SK-N-SH (cell line): ENCODE measurements around the gene STOML1. TPM values are rescaled to one million over a fixed set of nuclear protein-coding genes. Genes with fewer than 3 reads are reported as not detected.

Experiments used
- CTCF ChIA-PET: fragments of 300-600, 350-600 bp; formaldehyde crosslinking; extraction: SDS; loops from one replicate; lab custom pipeline; 2021; lab: Yijun Ruan, JAX
- POLR2A ChIA-PET: fragments of 350-600 bp; sonication (Branson Sonifier 250); formaldehyde crosslinking; extraction: SDS; loops from one replicate; lab custom pipeline; 2020; ENCODE audit warnings: antibody characterized with exemption, inconsistent platforms; lab: Yijun Ruan, JAX
- DNase-seq: peaks from one replicate; pipeline ENCODE4 v3.0.0; 2012
- H2AFZ ChIP-seq: fragments of 200-600 bp; sonication (generic); 2 replicates; pipeline ENCODE4 v1.8.1; 2016; ENCODE audit warnings: antibody characterized with exemption, mild to moderate bottlenecking, low read depth
- H3F3A ChIP-seq: fragments of 200-600 bp; sonication (generic); replicated peaks from 2 replicates; pipeline ENCODE3; 2016; ENCODE audit warnings: antibody characterized with exemption, mild to moderate bottlenecking; ENCODE audit not compliant: insufficient read depth
- H3K27ac ChIP-seq, 2 experiments: fragments of 200-500 bp in 1 of 2; fragments of 200-600 bp in 1 of 2; sonication (Bioruptor generic) in 1 of 2; sonication (generic), shearing (Covaris generic) in 1 of 2; 2 replicates each; pipeline versions ENCODE4 v1.5.1 to v1.6.1; 2014 to 2016; ENCODE audit warnings: low read depth in 2 of 2, inconsistent platforms in 1 of 2, low read length in 1 of 2, mild to moderate bottlenecking in 1 of 2, mixed read lengths in 1 of 2
- H3K27me3 ChIP-seq: fragments of 200-600 bp; sonication (generic), shearing (Covaris generic); 2 replicates; pipeline ENCODE4 v1.6.1; 2016; ENCODE audit warnings: mixed run types; ENCODE audit not compliant: insufficient read depth
- H3K36me3 ChIP-seq, 2 experiments: fragments of 200-500 bp in 1 of 2; fragments of 200-600 bp in 1 of 2; sonication (Bioruptor generic) in 1 of 2; sonication (generic) in 1 of 2; replicated peaks in 1 of 2; 2 replicates each; pipeline versions ENCODE3 to v1.5.1; 2014 to 2016; ENCODE audit warnings: low read length in 1 of 2, mild to moderate bottlenecking in 1 of 2; ENCODE audit not compliant: insufficient read depth in 2 of 2, control insufficient read depth in 1 of 2
- H3K4me1 ChIP-seq, 2 experiments: fragments of 200-500 bp in 1 of 2; fragments of 200-600 bp in 1 of 2; sonication (Bioruptor generic) in 1 of 2; sonication (generic), shearing (Covaris generic) in 1 of 2; 2 replicates each; pipeline versions ENCODE4 v1.5.1 to v1.6.1; 2014 to 2016; ENCODE audit warnings: low read depth in 1 of 2, low read length in 1 of 2, mixed run types in 1 of 2; ENCODE audit not compliant: insufficient read depth in 2 of 2, control insufficient read depth in 1 of 2
- H3K4me2 ChIP-seq: fragments of 200-600 bp; sonication (generic), shearing (Covaris generic); 2 replicates; pipeline ENCODE4 v1.6.1; 2017; ENCODE audit warnings: mixed run types
- H3K4me3 ChIP-seq, 2 experiments: fragments of 200-500 bp in 1 of 2; fragments of 200-600 bp in 1 of 2; sonication (Bioruptor generic) in 1 of 2; sonication (generic), shearing (Covaris generic) in 1 of 2; 2 replicates each; pipeline versions ENCODE4 v1.5.1 to v1.8.1; 2014 to 2016; ENCODE audit warnings: low read depth in 2 of 2, inconsistent platforms in 1 of 2, low read length in 1 of 2, mild to moderate bottlenecking in 1 of 2, mixed read lengths in 1 of 2, moderate library complexity in 1 of 2
- H3K79me2 ChIP-seq: fragments of 200-600 bp; sonication (generic); 2 replicates; pipeline ENCODE4 v1.8.1; 2017; ENCODE audit warnings: mild to moderate bottlenecking; ENCODE audit not compliant: insufficient read depth
- H3K9ac ChIP-seq: fragments of 200-600 bp; sonication (generic); 2 replicates; pipeline ENCODE4 v1.6.1; 2017; ENCODE audit warnings: mixed run types
- H3K9me2 ChIP-seq: fragments of 200-600 bp; sonication (generic); 2 replicates; pipeline ENCODE4 v1.6.1; 2017; ENCODE audit warnings: mixed run types
- H3K9me3 ChIP-seq: fragments of 200-600 bp; sonication (generic); 2 replicates; pipeline ENCODE4 v1.6.1; 2017; ENCODE audit warnings: mixed run types, mild to moderate bottlenecking, moderate library complexity
- H4K20me1 ChIP-seq: fragments of 200-600 bp; sonication (generic); 2 replicates; pipeline ENCODE4 v1.6.1; 2017; ENCODE audit warnings: mild to moderate bottlenecking, mixed run types; ENCODE audit not compliant: insufficient read depth
- CHD2 ChIP-seq: fragments of 150-350 bp; IDR thresholded peaks from 2 replicates; pipeline ENCODE4 v1.6.1; 2018; ENCODE audit warnings: low read length; ENCODE audit not compliant: partially characterized antibody
- EP300 ChIP-seq, 2 experiments: IDR thresholded peaks; 2 replicates each; pipeline versions ENCODE4 v1.4.0 to v1.6.1; 2012; ENCODE audit warnings: borderline replicate concordance in 1 of 2, low read depth in 1 of 2, low read length in 1 of 2
- FOSL2 ChIP-seq: IDR thresholded peaks from 2 replicates; pipeline ENCODE4 v1.4.0; 2012; ENCODE audit warnings: low read depth, mild to moderate bottlenecking, moderate library complexity, borderline replicate concordance
- MXI1 ChIP-seq: IDR thresholded peaks from 2 replicates; pipeline ENCODE4 v1.6.1; 2012; ENCODE audit warnings: mild to moderate bottlenecking, low read depth, low read length, improper control_type of control experiment
- NFIC ChIP-seq: IDR thresholded peaks from 2 replicates; pipeline ENCODE4 v1.4.0; 2012; ENCODE audit warnings: borderline replicate concordance
- NRF1 ChIP-seq: IDR thresholded peaks from 2 replicates; pipeline ENCODE4 v1.6.1; 2012; ENCODE audit warnings: low read depth, mild to moderate bottlenecking, low read length
- POLR2AphosphoS5 ChIP-seq: IDR thresholded peaks from 2 replicates; pipeline ENCODE4 v1.6.1; 2012; ENCODE audit warnings: low read depth, low read length
- RCOR1 ChIP-seq: fragments of 150-350 bp; IDR thresholded peaks from 2 replicates; pipeline ENCODE4 v1.6.1; 2017; ENCODE audit warnings: antibody characterized with exemption, low read length
- USF1 ChIP-seq: IDR thresholded peaks from 2 replicates; pipeline ENCODE4 v1.4.0; 2012; ENCODE audit warnings: low read depth, borderline replicate concordance
- WGBS: methylation state at CpG from one replicate; pipeline ENCODE4 v1.1.6; 2017; ENCODE audit warnings: low lambda C conversion rate; 5-methylcytosine and 5-hydroxymethylcytosine counted together
- polyA plus RNA-seq, 3 experiments: library from polyadenylated mRNA; depleted of rRNA; stranded (reverse); fragments of >200 nt; gene quantifications; 2 replicates each; pipeline ENCODE4 v1.2.3, GENCODE V29; 2012
- TF ChIP-seq, protein P1 (sequence below): IDR thresholded peaks from 2 replicates; pipeline ENCODE4 v1.4.0; 2012; ENCODE audit warnings: low read depth, borderline replicate concordance
- TF ChIP-seq, protein P2 (sequence below): fragments of 150-350 bp; IDR thresholded peaks from 2 replicates; pipeline ENCODE4 v1.6.1; 2016; ENCODE audit warnings: mild to moderate bottlenecking, low read depth, low read length

The STOML1 gene
- polyA plus RNA-seq, 1 of the 3 experiments (the other 2 are of a cell fraction), result 20.4 TPM

DNA sequence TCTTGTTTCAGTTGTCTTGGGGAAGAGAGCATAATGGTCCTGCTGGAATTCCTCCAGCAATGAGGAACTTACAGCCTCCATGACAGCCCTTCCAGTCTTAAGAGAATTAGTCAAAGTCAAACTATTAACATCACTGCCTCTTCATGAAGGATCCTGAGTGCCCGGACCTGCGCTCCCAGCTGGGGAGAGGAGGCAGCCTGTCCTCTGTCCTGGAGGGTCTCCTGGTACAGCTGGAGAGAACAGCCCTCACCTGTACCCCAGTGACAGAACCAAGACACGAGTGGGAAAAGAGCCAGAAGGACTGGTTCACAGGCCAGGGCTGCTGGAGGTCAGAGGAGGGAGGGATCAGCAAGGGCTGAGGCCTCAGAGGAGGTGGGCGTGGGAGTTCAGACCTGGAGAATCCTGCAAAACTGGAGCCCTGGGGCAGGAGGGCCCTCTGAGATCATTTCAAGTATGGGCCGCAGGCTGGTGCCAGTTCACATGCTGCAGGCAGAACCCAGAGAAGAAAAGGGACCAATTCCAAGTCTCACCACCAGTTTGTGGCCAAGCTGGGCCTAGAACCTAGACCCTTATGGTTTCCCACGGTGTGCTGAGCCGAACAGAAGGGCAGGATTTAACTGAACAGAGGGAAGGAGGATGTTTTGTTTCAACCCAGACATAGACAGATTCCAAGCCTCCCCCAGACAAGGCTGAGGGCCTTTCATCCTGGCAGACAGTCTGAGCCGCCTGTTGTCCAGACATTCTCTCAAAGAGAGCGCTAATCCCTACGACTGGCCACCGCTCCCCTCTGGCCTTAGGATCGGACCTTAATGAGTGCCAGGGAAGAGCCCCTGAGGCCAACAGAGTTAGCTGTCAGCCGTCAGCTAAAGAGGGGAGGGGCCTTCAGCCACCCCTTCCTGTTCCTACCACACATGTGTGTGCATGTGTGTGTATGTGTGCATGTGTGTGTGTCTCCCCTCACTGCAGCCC, 47.6 kb downstream of the STOML1 start:
- no peak overlapping the region; the same call in 1 of the 2 replicates for H2AFZ ChIP-seq
- peaks cover 30 to 74% of the 10 kb centered on the region in 2 experiments for H3K4me1 ChIP-seq
- H3K36me3 ChIP-seq, result peaks cover 0 to 7% of the 10 kb centered on the region in 2 experiments
- ChIA-PET CTCF (interaction anchor here (0.9 to 2.6 kb wide), 10 partner anchors 9 to 364 kb away, joined by 3 to 9 read pairs (median 3); no protein-coding TSS in a partner anchor), POLR2A (no interaction called here)
- no peaks in the 10 kb centered on the region for H3K27me3 ChIP-seq
- peak; percentile 86 for DNase-seq
- 71% methylated on average over 7 of the region's 13 CpGs for WGBS
- H3K9ac ChIP-seq, result no peak overlapping the region
- H3K9me3 ChIP-seq, result no peaks in the 10 kb centered on the region
- peak; percentile 82; the same call in 1 of the 2 replicates for TF ChIP-seq MXI1
- TF ChIP-seq RCOR1, result peak; percentile 77
- TF ChIP-seq, protein P1, sequence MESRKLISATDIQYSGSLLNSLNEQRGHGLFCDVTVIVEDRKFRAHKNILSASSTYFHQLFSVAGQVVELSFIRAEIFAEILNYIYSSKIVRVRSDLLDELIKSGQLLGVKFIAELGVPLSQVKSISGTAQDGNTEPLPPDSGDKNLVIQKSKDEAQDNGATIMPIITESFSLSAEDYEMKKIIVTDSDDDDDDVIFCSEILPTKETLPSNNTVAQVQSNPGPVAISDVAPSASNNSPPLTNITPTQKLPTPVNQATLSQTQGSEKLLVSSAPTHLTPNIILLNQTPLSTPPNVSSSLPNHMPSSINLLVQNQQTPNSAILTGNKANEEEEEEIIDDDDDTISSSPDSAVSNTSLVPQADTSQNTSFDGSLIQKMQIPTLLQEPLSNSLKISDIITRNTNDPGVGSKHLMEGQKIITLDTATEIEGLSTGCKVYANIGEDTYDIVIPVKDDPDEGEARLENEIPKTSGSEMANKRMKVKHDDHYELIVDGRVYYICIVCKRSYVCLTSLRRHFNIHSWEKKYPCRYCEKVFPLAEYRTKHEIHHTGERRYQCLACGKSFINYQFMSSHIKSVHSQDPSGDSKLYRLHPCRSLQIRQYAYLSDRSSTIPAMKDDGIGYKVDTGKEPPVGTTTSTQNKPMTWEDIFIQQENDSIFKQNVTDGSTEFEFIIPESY, result no peak
- 0 out of 2 replicates have a peak, but pooled peaks have one; percentile 14 for TF ChIP-seq NFIC
- no peak for TF ChIP-seq NRF1
- peak in 1 of 2 experiments; percentile 29; a peak in 1 of 4 replicates for TF ChIP-seq EP300 (IDR thresholded peaks at IDR 0.05; ENCODE audit: borderline replicate concordance in 1 of 2, low read depth in 1 of 2, low read length in 1 of 2)
- TF ChIP-seq, protein P2, sequence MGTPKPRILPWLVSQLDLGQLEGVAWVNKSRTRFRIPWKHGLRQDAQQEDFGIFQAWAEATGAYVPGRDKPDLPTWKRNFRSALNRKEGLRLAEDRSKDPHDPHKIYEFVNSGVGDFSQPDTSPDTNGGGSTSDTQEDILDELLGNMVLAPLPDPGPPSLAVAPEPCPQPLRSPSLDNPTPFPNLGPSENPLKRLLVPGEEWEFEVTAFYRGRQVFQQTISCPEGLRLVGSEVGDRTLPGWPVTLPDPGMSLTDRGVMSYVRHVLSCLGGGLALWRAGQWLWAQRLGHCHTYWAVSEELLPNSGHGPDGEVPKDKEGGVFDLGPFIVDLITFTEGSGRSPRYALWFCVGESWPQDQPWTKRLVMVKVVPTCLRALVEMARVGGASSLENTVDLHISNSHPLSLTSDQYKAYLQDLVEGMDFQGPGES, result no peak
- TF ChIP-seq FOSL2, result no peak
- no peak for TF ChIP-seq USF1
- no peak for TF ChIP-seq POLR2AphosphoS5
- TF ChIP-seq CHD2, result peak; percentile 15
- H3F3A ChIP-seq, result peaks cover 22% of the 10 kb centered on the region
- H3K4me3 ChIP-seq, result no peak overlapping the region
- H3K27ac ChIP-seq, result peak overlapping the region; percentile 42 to 100; a peak in 3 of 4 replicates
- H3K4me2 ChIP-seq, result no peak overlapping the region
- no peaks in the 10 kb centered on the region for H3K79me2 ChIP-seq
- H4K20me1 ChIP-seq, result no peaks in the 10 kb centered on the region
- no peaks in the 10 kb centered on the region for H3K9me2 ChIP-seq
